ENCODE data around the gene DTD2.

The DTD2 gene

DNA sequence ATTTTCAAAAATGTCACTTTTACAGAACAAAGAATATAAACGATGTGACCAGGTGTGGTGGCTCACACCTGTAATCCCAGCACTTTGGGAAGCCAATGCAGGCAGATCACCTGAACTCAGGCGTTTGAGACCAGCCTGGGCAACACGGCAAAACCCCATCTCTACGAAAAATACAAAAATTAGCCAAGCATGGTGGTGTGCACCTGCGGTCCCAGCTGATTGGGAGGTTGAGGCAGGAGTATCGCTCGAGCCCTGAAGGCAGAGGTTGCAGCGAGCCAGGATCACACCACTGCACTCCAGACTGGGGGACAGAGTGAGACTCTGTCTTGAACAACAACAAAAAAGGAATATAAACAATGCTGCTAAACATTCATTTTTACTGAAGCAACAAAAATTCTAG lies 52.2 kb downstream of the DTD2 start:
- no peak for DNase-seq (ENCODE audit: low spot score)

DNA sequence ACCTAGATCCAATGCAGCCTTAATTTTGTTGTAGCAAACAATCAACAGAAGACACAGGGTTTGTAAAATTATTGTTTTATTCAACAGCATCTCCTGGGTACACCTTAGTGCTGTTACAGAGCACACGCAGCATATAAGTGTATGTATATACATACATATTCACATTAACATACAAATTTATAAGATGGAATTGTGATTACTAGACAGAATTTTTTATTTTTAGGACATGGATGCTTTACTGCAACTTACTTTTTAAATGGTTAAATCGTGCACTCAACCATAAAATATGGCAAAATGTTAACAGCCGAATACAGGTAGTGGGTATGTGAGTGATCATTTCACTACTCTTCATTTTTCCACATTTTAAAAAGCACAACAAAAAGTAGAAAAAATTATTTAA lies 53.6 kb downstream of the DTD2 start:
- no peak for DNase-seq (ENCODE audit: low spot score)

DNA sequence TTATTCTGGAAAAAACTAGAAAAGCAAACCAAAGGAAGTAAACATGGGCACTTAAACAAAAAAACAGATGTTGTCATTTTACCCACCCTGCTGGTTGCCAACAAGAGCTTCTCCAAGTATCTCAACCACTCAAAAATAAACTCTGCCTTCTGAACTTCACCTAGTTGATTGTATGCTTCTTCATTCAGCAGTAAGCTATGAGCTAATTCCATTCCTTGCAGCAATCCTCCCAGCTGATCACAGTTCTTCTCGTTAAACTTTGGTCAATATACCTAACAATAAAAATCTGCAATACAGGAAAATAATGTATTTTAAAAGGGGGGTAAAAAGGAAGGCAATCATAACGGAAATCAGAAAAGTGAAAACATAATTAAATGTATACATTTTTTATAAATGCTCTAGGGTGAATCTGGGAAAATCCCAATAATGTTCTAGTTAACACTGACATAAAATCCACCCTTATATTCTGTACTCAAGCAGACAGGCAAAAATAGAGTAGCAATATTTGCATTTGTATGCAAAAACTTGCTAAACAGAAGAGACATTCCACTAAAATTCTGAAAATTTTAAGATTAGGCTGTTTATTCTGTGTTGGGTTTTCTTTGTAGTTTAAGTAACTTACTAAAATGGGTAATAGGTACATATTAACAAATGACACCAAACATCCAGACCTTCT lies 54.4 kb downstream of the DTD2 start:
- DNase-seq (ENCODE audit: low spot score) = no peak

DNA sequence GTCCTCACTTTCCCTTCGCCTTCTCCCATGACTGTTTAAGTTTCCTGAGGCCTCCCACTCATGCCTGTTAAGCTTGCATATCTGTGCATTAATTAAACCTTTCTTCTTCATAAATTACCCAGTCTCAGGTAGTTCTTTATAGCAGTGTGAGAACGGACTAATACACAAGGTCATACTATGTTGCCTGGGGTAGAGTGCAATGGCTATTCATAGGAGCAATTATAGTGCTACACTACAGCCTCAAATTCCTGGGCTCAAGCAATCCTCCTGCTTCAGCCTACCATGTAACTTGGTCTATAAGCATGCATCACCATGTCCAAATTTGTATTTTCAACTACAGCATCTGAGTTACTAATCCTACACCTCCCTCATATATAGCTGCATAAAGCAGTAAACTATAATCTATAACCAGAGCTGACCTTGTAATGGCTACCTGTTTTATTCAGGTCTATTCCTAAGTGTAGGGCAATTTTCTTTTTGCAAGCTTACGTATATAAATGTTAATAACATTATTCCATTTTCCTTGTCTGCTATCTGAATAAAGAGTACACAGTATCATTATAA lies 55.9 kb downstream of the DTD2 start:
- DNase-seq (ENCODE audit: low spot score) = no peak

DNA sequence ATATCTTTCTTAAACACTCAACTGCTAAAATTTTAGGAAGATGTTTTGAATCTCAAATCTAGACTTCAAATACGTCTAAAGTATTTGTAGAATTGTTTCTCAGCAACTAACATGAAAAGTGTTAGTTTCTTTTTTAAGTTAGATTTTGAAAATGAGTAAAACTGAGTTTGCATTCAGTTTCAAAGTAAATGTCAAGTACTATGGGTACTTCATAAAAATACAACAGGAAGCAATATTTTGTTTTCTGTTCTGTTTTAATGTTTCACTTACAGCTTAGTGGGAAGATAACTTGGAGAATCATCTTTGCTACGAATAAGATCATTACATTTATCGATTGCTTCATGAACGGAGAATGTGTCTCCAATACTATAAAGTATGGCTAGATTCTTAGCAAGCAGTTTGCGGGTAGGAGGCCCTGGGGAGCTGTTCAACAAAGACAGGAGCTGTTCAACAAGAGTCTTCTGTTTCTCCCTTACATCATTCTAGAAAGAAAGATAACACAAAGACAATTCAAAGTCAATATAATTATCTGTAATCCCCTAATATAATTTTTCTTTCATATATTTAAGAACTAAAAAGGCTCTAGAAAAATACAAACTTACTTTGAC lies 57.2 kb downstream of the DTD2 start:
- no peak for DNase-seq (ENCODE audit: low spot score)

All from ecto neural progenitor cell (in vitro differentiated cells).